GM08714 (cell line): ENCODE measurements around the gene DNPH1.
A peak's percentile ranks its signal among the peaks of the same experiment; 100 is the strongest.

ENCODE experiments used
- H3K4me3 ChIP-seq: fragments of 200-500 bp; sonication (Bioruptor generic); 2 replicates; pipeline ENCODE4 v1.5.1; 2014; ENCODE audit warnings: mild to moderate bottlenecking, low read length, inconsistent platforms
- ZNF274 ChIP-seq: IDR thresholded peaks from 2 replicates; pipeline ENCODE4 v1.6.1; 2012; ENCODE audit warnings: mild to moderate bottlenecking, low read depth, low read length

DNPH1 gene

GRCh38 chr6:43228951-43229802, at the start of gene DNPH1:
Gene DNPH1 (minus strand): TSS chr6:43229481. CDS start chr6:43229456, 25 bp downstream.
- peak within 1 kb of the TSS; percentile 63 for H3K4me3 ChIP-seq
- TF ChIP-seq ZNF274, result no peak

- no peak overlapping the region for H3K4me3 ChIP-seq
- TF ChIP-seq ZNF274, result no peak
These were observed 49.3 kb upstream of the DNPH1 start for GRCh38 chr6:43278524-43279078.

GRCh38 chr6:43277643-43278523, 48.6 kb upstream of the DNPH1 start:
- no peak overlapping the region for H3K4me3 ChIP-seq
- no peak for TF ChIP-seq ZNF274

- no peak for TF ChIP-seq ZNF274
- H3K4me3 ChIP-seq, result no peak overlapping the region
These were observed 48.0 kb upstream of the DNPH1 start for GRCh38 chr6:43277306-43277642.

GRCh38 chr6:43276577-43277305, 47.5 kb upstream of the DNPH1 start:
- peak overlapping the region; percentile 0; the same call in 1 of the 2 replicates for H3K4me3 ChIP-seq
- TF ChIP-seq ZNF274, result no peak

GRCh38 chr6:43275801-43276576, 46.7 kb upstream of the DNPH1 start:
- TF ChIP-seq ZNF274, result no peak
- peak overlapping the region; percentile 0; the same call in 1 of the 2 replicates for H3K4me3 ChIP-seq

- H3K4me3 ChIP-seq, result no peak overlapping the region; the same call in 1 of the 2 replicates
- TF ChIP-seq ZNF274, result no peak
These were observed 45.8 kb upstream of the DNPH1 start for GRCh38 chr6:43274916-43275597.

- no peak overlapping the region for H3K4me3 ChIP-seq
- no peak for TF ChIP-seq ZNF274
These were observed 45.0 kb upstream of the DNPH1 start for GRCh38 chr6:43274127-43274915.

- no peak overlapping the region for H3K4me3 ChIP-seq
- TF ChIP-seq ZNF274, result no peak
These were observed 44.4 kb upstream of the DNPH1 start for GRCh38 chr6:43273707-43274106.

GRCh38 chr6:43271944-43272343, 42.7 kb upstream of the DNPH1 start:
- H3K4me3 ChIP-seq, result no peak overlapping the region
- no peak for TF ChIP-seq ZNF274

- TF ChIP-seq ZNF274, result no peak
These were observed 42.0 kb upstream of the DNPH1 start for GRCh38 chr6:43271103-43271815.

More at GRCh38 chr6:43271103-43271815, 42.0 kb upstream of the DNPH1 start:
- no peak overlapping the region for H3K4me3 ChIP-seq
